Activated CD4-positive, alpha-beta T cell treated with anti-CD3 and anti-CD28 coated beads for 48 hours (primary cell): ENCODE data around the gene CNTN6.

Source experiments
- DNase-seq: peaks from one replicate; pipeline ENCODE4 v3.0.0-alpha.2; 2020

Gene CNTN6

DNA sequence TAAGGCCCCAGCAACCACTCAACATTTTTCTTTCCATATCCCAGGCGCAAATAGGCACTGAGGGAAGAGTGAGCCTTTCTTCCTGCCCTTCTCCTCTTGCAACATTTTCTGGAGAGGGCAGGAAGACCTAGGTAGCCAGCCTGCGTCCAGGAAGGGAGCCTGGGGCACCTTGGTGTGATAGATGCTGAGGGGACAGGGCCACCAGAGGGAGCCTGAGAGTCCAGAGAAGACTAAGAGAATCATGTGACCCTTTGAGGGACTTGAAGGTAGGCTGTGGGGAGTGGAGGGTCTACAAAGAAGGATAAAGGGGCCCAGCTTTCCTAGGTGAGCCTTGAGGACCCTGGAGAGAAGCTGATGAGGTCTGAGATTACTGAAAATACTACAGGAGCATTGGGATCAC is 346.6 kb downstream of the CNTN6 start:
- DNase-seq = peak; percentile 19

DNA sequence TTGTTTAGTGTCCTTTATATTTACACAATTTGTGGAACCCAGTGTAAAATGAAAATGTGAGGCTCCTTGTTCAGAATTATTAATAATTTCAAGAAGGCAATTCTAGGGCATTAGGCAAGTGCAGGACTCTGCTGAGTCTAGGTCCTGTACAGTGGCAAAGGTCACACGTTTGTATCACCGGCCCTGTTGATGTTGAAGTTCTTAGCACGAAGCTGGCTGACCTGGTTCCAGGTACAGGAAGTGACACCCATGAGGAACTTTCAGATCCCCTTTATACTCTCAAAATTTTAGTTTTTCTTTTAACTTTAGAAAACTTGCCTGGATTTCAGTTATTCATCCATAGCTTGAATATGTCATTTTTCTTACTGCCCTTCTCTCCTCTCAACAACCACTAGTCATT is 349.4 kb downstream of the CNTN6 start:
- no peak for DNase-seq

DNA sequence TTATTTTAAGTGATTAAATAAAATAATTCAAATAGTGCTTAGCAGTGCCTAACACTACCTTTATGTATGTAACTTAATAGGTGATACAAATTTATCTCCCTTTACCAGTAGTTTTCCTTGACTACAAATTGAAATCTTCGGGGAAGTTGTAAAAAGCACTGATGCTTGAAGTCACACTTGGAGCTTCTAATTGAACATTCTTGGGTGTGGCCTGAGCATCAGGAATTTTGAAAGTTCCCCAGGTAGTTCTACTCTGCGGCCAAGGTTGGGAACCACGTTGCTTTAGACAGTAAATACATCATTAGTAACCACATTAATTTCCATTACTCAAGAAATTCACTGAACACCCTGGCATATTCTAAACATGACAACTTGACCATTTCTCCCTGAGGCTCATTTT is 351.4 kb downstream of the CNTN6 start:
- no peak for DNase-seq

DNA sequence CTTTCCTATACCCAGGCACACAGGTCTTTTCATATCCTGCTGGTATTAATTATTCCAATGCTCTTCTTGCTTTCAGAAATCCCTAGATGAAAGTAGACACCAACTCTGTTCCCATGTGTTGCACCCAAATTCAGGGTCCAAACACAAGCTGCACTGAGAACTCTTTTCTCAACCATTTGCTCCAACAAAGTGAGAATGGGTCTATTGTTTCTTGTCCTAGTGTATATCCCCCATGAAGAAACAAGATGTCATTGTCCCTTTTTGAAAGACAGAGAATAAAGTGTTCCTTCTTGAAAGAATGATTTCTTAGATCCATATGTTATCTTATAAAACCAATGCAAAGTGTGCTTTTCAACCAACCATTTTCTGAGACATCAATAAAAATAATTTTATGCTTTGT is 353.7 kb downstream of the CNTN6 start:
- no peak for DNase-seq

DNA sequence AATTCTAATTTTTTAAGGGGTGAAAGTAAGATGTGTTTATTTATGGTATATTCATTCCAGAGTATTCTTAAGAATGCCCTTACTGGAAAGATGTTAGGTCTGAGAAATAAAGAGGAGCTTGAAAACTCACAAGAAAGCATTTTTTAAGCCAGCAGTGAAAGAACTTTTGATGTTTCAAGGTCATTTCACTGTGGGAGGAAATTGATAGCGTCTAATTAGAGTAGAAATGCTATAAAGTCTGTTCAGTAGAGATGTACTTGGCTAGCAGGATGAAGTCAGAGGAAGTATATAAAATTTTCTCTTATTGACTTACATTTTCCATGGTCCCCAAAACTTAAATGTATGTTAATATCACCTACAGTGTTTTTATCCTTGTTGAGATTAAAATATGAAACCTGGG is 354.6 kb downstream of the CNTN6 start:
- DNase-seq = no peak

DNA sequence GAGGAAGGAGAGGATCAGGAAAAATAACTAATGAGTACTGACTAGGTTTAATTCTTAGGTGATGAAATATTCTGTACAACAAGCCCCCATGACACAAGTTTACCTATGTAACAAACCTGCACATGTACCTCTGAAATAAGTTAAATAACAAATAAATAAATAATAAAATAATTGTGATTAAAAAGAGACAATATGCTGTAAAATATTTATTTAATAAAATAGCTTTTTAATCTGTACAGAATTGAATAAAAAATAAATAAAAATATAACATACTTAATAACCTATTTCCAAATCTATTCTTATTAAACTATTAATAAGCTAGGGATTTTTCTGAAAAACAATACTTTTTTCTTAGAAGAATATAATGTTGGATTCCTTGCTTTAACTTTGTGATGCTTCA is 355.6 kb downstream of the CNTN6 start:
- no peak for DNase-seq
